Naive B cell (primary cell): ENCODE data around the gene IGSF8. TPM values are rescaled to one million over a fixed set of nuclear protein-coding genes. Genes with fewer than 3 reads are reported as not detected.
A peak's percentile ranks its signal among the peaks of the same experiment; 100 is the strongest.
"Not testable (repeated sequence)": the region's sequence is repeated elsewhere in the genome, so short reads cannot be mapped to it uniquely, and the experiment has no call there.

ENCODE experiments used
- ATAC-seq, 2 donors: fragments of 150-1000 bp; cut with Tn5 transposase; 2 replicates each; pipeline ENCODE4 v1.10.0; 2021; ENCODE audit warnings: low read depth in 2 of 2, mild to moderate bottlenecking in 2 of 2, moderate library complexity in 2 of 2
- DNase-seq: peaks from one replicate; pipeline ENCODE4 v3.0.0; 2022
- H3K27ac Mint-ChIP-seq, 6 donors: one replicate each; pipeline ENCODE4 v1.8.0; 2020 to 2022; ENCODE audit warnings: mild to moderate bottlenecking in 6 of 6, mixed read lengths in 6 of 6, moderate library complexity in 5 of 6, inconsistent platforms in 2 of 6
- H3K27me3 Mint-ChIP-seq, 3 donors: one replicate each; pipeline ENCODE4 v1.8.0; 2021 to 2022; ENCODE audit warnings: mixed read lengths in 3 of 3, mild to moderate bottlenecking in 1 of 3
- H3K36me3 Mint-ChIP-seq, 2 donors: one replicate each; pipeline ENCODE4 v1.8.0; 2020 to 2022; ENCODE audit warnings: mixed read lengths in 2 of 2, inconsistent platforms in 1 of 2, mild to moderate bottlenecking in 1 of 2
- H3K4me1 Mint-ChIP-seq, 3 donors: one replicate each; pipeline ENCODE4 v1.8.0; 2020 to 2022; ENCODE audit warnings: mixed read lengths in 3 of 3, inconsistent platforms in 1 of 3, mild to moderate bottlenecking in 1 of 3, moderate library complexity in 1 of 3
- H3K4me3 Mint-ChIP-seq, 8 donors: one replicate each; pipeline ENCODE4 v1.8.0; 2020 to 2022; ENCODE audit warnings: mild to moderate bottlenecking in 8 of 8, mixed read lengths in 8 of 8, moderate library complexity in 8 of 8, inconsistent platforms in 2 of 8
- H3K9me3 Mint-ChIP-seq, 7 donors: one replicate each; pipeline ENCODE4 v1.8.0; 2020 to 2022; ENCODE audit warnings: mixed read lengths in 7 of 7, mild to moderate bottlenecking in 5 of 7, inconsistent platforms in 2 of 7, moderate library complexity in 1 of 7
- polyA plus RNA-seq, 6 donors: library from polyadenylated mRNA; unstranded; fragments of 300-500 nt; fragmentation: Illumina TruSeq; gene quantifications; one replicate each; pipeline ENCODE4 v1.2.3, GENCODE V29; 2021; ENCODE audit warnings: low read depth in 6 of 6

Gene IGSF8
- polyA plus RNA-seq, 6 donors from 2014 or later, result 33.6 to 53.1 (median 47.7) TPM

DNA sequence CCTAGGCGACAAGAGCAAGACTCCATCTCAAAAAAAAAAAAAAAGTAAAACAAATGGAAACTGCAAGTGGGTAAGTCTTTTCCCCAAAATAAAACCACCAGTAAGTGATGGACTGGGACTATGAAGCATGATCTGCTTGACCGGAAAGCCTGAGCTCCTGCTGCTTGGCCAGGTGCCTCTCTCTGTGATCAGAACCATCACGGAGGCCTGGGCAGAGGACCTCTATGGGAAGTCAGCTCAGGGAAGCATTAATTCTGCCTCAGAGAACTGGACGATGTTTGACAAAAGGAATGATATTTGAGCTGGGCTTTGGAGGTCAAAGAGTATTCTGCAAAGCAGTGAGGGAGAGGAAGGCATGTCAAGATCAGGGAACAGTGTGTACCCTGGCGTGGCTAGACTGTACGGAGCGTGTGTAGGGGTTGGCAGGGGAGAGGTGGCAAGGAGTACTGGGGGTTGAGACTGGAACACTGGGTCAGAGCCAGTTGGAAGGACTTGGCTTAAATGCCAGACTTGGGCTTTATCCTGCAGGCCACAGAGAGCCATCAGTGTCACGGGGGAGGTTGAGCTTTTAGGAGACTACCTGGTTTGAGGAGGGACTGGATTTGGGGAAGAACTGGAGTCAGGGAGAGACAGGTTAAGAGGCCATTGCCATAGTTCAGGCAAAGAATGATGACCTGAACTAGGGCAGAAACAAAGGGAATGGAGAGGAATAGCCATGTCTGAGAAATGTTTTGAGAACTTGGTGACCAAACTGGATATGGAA is 33.6 kb upstream of the IGSF8 start:
- ATAC-seq, result no peak
- H3K27ac Mint-ChIP-seq, result peak overlapping the region in 1 of 6 donors; percentile 22

DNA sequence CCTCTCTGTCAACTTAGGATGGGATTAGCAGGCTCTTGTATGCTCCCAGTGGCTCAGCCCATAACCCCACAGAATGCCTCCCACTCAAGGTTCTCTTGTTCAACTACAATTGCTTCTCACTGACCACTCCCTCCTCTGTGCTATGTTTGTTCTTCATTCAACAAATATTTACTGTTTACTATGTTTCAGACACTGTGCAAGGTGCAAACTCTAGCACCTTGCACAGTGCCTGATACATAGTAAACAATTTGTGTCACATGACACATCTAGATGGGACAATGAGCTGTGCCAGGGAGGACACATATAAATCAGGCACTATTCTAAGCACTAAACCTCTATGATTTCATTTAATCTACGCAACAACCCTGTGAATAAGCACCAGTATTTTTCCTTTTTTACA is 32.5 kb upstream of the IGSF8 start:
- peaks cover 21 to 72% (median 53%) of the 10 kb centered on the region in 3 donors for H3K27me3 Mint-ChIP-seq

More for the DNA sequence above, 33.6 kb upstream of the IGSF8 start:
- H3K9me3 Mint-ChIP-seq, result no peaks in the 10 kb centered on the region
- no peaks in the 10 kb centered on the region for H3K36me3 Mint-ChIP-seq
- H3K4me1 Mint-ChIP-seq, result peaks cover 0 to 3% (median 0%) of the 10 kb centered on the region in 3 donors
- H3K27me3 Mint-ChIP-seq, result peaks cover 20 to 75% (median 56%) of the 10 kb centered on the region in 3 donors
- DNase-seq, result no peak
- H3K4me3 Mint-ChIP-seq, result no peak overlapping the region

DNA sequence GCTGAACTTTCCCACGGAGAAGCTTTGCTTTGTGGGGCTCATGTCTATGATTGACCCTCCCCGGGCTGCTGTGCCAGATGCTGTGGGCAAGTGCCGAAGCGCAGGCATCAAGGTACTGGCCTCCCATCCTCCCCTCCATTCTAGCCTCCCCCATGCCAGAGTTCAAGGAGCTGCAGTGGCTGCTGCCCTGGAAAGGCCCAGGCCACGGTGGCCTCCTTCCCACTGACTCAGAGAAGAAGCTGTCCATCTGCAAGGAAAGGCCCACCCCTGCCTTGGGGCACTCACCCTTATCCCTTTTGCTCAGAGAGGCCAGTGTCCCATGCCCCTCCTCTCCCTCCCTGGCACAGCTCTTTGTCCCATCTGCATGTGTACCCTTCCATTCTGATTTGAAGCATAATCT is 32.1 kb upstream of the IGSF8 start:
- DNase-seq (no peak), ATAC-seq (no peak)
- H3K36me3 Mint-ChIP-seq, result no peaks in the 10 kb centered on the region
- H3K4me3 Mint-ChIP-seq, result no peak overlapping the region
- H3K9me3 Mint-ChIP-seq, result no peaks in the 10 kb centered on the region
- H3K27ac Mint-ChIP-seq, result no peak overlapping the region
- H3K27me3 Mint-ChIP-seq, result peaks cover 25 to 68% (median 53%) of the 10 kb centered on the region in 3 donors
- H3K4me1 Mint-ChIP-seq, result peaks cover 0 to 3% (median 0%) of the 10 kb centered on the region in 3 donors

More for the DNA sequence above, 32.5 kb upstream of the IGSF8 start:
- peaks cover 0 to 3% (median 0%) of the 10 kb centered on the region in 3 donors for H3K4me1 Mint-ChIP-seq
- DNase-seq (no peak), ATAC-seq (no peak)
- no peaks in the 10 kb centered on the region for H3K36me3 Mint-ChIP-seq
- no peak overlapping the region for H3K4me3 Mint-ChIP-seq
- no peak overlapping the region for H3K27ac Mint-ChIP-seq
- H3K9me3 Mint-ChIP-seq, result no peaks in the 10 kb centered on the region

DNA sequence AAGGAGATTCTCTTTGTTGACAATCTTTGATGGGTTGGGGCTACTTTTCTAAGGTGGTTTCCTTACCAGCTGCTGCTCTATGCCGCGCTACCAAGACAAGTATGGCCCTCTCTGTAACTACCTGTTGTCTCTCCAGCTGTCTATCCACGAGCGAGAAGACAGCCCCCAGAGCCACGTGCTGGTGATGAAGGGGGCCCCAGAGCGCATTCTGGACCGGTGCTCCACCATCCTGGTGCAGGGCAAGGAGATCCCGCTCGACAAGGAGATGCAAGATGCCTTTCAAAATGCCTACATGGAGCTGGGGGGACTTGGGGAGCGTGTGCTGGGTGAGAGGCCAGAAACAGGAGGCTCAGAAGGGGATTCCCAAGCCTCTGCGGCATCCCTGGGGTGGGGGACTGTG is 31.5 kb upstream of the IGSF8 start:
- H3K36me3 Mint-ChIP-seq, result no peaks in the 10 kb centered on the region
- DNase-seq (no peak), ATAC-seq (no peak)
- peaks cover 25 to 63% (median 49%) of the 10 kb centered on the region in 3 donors for H3K27me3 Mint-ChIP-seq
- no peaks in the 10 kb centered on the region for H3K9me3 Mint-ChIP-seq
- no peak overlapping the region for H3K4me3 Mint-ChIP-seq
- no peak overlapping the region for H3K27ac Mint-ChIP-seq
- peaks cover 0 to 3% (median 0%) of the 10 kb centered on the region in 3 donors for H3K4me1 Mint-ChIP-seq

DNA sequence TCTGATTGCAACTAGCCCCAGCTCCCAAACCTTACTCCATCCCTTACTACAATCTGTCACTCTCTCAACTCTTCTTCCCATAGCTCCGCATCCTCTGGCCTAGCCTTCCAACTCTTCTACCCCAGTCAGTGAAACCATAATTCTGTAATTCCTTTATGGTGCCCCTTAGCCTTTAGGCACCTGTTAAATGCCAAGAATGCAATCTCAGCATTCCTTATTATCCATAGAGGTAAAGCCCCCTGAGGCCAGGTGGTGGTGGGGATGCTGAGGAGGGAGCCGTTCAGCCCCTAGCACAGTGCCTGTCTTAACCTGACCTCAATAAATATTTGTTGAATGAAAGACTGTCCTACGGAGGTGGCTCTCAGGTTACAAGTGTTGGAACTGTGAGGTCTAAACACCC is 31.1 kb upstream of the IGSF8 start:
- no peaks in the 10 kb centered on the region for H3K36me3 Mint-ChIP-seq
- H3K27ac Mint-ChIP-seq, result no peak overlapping the region
- peaks cover 0 to 3% (median 0%) of the 10 kb centered on the region in 3 donors for H3K4me1 Mint-ChIP-seq
- H3K27me3 Mint-ChIP-seq, result peaks cover 25 to 59% (median 45%) of the 10 kb centered on the region in 3 donors
- DNase-seq (no peak), ATAC-seq (no peak)
- no peak overlapping the region for H3K4me3 Mint-ChIP-seq
- no peaks in the 10 kb centered on the region for H3K9me3 Mint-ChIP-seq

DNA sequence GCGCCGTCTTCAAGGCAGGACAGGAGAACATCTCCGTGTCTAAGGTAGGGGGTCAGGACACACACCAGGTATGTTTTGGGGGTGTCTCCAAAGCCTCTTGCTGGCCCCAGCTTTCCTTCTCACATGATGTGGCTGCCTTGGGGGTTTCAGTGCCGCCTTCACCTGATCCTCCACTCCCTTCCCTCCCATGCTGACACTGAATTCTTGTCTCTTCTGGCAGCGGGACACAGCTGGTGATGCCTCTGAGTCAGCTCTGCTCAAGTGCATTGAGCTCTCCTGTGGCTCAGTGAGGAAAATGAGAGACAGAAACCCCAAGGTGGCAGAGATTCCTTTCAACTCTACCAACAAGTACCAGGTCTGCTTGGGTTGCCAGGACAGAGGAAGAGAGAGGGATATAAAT is 30.6 kb upstream of the IGSF8 start:
- Mint-ChIP-seq H3K27me3 (peaks cover 25 to 58% (median 43%) of the 10 kb centered on the region in 3 donors), H3K36me3 (no peaks in the 10 kb centered on the region), H3K9me3 (no peaks in the 10 kb centered on the region), H3K4me1 (peaks cover 0 to 3% (median 0%) of the 10 kb centered on the region in 3 donors), H3K27ac (no peak overlapping the region), H3K4me3 (no peak overlapping the region)
- DNase-seq, result no peak
- no peak for ATAC-seq

DNA sequence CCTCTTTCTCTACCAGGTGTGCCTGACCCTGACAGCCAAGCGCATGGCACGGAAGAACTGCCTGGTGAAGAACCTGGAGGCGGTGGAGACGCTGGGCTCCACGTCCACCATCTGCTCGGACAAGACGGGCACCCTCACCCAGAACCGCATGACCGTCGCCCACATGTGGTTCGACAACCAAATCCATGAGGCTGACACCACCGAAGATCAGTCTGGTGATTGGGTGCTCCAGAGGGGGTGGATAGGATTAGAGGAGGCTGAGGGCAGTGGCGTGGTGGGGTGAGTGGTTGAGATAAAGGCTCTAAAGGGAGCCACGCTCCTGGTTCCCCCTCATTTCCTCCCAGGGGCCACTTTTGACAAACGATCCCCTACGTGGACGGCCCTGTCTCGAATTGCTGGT is 30.2 kb upstream of the IGSF8 start:
- no peaks in the 10 kb centered on the region for H3K9me3 Mint-ChIP-seq
- H3K27ac Mint-ChIP-seq, result no peak overlapping the region
- ATAC-seq (no peak), DNase-seq (no peak)
- H3K36me3 Mint-ChIP-seq, result no peaks in the 10 kb centered on the region
- H3K27me3 Mint-ChIP-seq, result peaks cover 25 to 58% (median 39%) of the 10 kb centered on the region in 3 donors
- H3K4me3 Mint-ChIP-seq, result no peak overlapping the region
- H3K4me1 Mint-ChIP-seq, result peaks cover 0 to 3% (median 0%) of the 10 kb centered on the region in 3 donors

DNA sequence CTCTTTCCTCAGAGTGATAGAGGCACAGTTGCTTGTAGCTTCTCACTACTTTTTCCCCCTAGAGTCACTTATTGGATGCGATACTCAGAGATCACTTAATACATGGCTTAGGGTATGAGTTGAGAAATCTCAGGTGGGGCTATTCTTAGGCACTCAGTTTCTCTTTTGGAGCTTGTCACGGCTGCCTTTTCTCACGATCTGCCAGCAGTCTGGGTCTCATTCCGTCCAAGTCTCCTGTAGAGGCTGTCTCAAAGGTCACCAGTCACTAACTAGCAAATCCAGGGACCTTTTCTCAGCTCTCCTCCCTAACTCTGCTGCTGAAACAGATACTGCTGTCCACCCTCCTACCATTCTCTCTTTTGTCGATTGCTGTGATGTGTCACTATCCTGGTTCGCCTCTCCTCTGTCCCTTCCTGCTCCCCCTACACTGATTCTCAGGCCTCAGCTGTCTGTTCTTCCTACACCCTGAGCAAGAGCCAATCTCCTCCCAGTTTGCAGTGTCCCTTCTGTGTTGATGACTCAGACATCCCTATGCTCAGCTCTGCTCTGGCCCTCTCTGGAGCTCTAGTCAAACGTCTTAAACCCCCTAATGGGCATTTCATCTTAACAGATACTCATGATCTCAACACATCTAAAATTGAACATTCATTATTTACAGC is 29.6 kb upstream of the IGSF8 start:
- no peak for DNase-seq
- ATAC-seq, result no peak
- H3K4me3 Mint-ChIP-seq, result no peak overlapping the region
- H3K27ac Mint-ChIP-seq, result peak overlapping the region in 1 of 6 donors; percentile 79
- H3K36me3 Mint-ChIP-seq, result no peaks in the 10 kb centered on the region
- H3K9me3 Mint-ChIP-seq, result no peaks in the 10 kb centered on the region
- H3K27me3 Mint-ChIP-seq, result peaks cover 25 to 58% (median 44%) of the 10 kb centered on the region in 3 donors
- H3K4me1 Mint-ChIP-seq, result peaks cover 0 to 3% (median 0%) of the 10 kb centered on the region in 3 donors

DNA sequence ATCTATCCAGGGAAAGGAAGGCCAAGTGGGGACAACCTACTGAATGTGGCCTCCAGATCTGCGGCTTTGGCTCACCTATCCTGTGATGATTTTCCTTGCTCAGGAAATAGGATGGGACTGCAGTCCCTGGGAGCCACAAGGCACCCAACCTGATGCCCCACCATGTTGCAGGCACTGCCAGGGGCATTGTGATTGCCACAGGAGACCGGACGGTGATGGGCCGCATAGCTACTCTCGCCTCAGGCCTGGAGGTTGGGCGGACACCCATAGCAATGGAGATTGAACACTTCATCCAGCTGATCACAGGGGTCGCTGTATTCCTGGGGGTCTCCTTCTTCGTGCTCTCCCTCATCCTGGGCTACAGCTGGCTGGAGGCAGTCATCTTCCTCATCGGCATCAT is 29.0 kb upstream of the IGSF8 start:
- ATAC-seq, result no peak
- H3K27me3 Mint-ChIP-seq, result peaks cover 22 to 52% (median 40%) of the 10 kb centered on the region in 3 donors
- no peak for DNase-seq
- H3K4me3 Mint-ChIP-seq, result no peak overlapping the region
- peaks cover 0 to 3% (median 0%) of the 10 kb centered on the region in 3 donors for H3K4me1 Mint-ChIP-seq
- H3K27ac Mint-ChIP-seq, result peak overlapping the region in 1 of 6 donors; percentile 79
- no peaks in the 10 kb centered on the region for H3K9me3 Mint-ChIP-seq
- no peaks in the 10 kb centered on the region for H3K36me3 Mint-ChIP-seq

DNA sequence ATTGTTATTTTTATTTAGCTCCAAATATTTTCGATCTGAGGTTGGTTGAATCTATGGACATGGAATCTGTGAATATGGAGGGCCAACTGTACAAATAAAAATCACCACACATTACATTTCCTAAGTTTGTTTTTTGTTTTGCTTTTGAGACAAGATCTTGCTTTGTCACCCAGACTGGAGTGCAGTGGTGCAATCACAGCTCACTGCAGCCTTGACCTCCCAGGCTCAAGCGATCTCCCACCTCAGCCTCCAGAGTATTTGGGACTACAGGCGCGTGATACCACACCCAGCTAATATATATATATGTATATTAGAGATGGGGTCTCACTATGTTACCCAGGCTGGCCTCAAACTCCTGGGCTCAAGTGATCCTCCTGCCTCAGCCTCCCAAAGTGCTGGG is 27.9 kb upstream of the IGSF8 start:
- peaks cover 15 to 44% (median 29%) of the 10 kb centered on the region in 3 donors for H3K27me3 Mint-ChIP-seq
- H3K4me3 Mint-ChIP-seq, DNase-seq, H3K36me3 Mint-ChIP-seq, ATAC-seq, H3K27ac Mint-ChIP-seq, H3K4me1 Mint-ChIP-seq, H3K9me3 Mint-ChIP-seq: not testable (repeated sequence)

DNA sequence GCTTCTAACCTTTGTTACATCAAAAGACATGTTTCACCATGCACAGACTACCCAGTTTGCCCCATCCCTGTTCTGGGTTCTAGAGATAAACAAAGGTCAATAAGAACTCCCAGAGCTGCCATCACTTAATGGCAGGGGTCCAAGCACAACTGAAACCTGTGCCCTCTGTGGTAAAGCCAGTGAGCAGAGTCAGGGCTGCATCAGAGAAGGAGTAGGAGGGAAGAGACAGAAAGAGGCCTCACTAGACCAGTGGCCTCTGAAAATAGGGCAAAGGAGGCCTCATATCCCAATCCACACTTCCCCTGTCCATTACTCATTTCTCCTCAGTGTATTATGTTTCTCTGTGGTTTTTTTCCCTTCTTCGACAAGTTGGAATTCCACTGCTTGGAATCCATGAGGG is 27.3 kb upstream of the IGSF8 start:
- peaks cover 0 to 2% (median 0%) of the 10 kb centered on the region in 3 donors for H3K4me1 Mint-ChIP-seq
- DNase-seq, result no peak

DNA sequence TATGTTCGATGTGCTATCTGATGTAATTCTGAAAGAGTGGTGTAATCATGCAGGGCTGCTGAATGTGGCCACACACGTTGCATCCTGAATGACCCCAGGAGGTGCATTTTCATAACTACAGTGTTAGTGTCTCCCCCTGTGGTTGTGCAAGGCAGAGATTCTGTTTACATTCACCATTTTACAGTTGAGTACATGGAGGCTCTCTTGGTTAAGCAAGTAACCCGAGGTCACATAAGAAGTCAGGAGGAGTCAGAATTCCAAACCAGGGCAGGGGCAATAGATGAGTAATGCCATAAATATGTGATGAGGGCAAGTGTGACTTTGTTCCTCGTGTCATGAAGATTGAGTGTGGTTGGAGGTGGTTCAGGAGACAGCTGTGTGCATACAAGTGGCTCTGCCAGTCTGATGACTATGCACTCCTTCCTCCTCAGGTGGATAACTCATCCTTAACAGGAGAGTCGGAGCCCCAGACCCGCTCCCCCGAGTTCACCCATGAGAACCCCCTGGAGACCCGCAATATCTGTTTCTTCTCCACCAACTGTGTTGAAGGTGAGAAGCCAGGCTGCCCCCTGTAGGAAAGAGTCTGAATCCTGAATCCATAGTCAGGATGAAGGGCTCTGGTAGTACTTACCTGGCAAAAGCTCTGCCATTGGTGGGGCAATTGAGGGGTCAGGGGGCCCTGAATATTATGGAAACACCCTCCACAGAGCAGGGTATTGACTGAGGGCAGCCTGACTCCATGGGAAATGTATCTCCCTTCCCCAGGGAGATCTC is 26.5 kb upstream of the IGSF8 start:
- H3K36me3 Mint-ChIP-seq, result no peaks in the 10 kb centered on the region
- DNase-seq (no peak), ATAC-seq (no peak)
- H3K27ac Mint-ChIP-seq, result no peak overlapping the region
- no peaks in the 10 kb centered on the region for H3K4me1 Mint-ChIP-seq
- no peak overlapping the region for H3K4me3 Mint-ChIP-seq
- no peaks in the 10 kb centered on the region for H3K9me3 Mint-ChIP-seq
- peaks cover 5 to 32% (median 26%) of the 10 kb centered on the region in 3 donors for H3K27me3 Mint-ChIP-seq

More for the DNA sequence above, 27.3 kb upstream of the IGSF8 start:
- Mint-ChIP-seq H3K36me3 (no peaks in the 10 kb centered on the region), H3K27ac (peak overlapping the region in 1 of 6 donors; percentile 52), H3K27me3 (peaks cover 10 to 39% (median 27%) of the 10 kb centered on the region in 3 donors), H3K4me3 (no peak overlapping the region), H3K9me3 (no peaks in the 10 kb centered on the region)
- ATAC-seq, result no peak

DNA sequence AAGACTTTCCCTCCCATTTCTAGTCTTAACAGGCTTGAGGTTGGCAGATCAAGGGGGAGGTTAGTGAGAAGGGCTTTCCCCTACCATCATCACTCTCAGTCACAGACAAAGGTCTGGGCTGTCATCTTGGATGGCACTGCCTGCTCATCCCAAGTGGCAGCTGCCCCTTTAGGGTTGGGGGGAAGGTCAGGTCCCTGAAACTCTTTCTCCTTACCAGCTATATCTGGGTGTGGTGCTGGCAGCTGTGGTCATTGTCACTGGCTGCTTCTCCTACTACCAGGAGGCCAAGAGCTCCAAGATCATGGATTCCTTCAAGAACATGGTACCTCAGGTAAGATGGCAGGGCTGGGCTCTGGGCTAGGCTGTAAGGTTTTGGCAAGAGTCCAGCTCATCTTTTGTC is 25.3 kb upstream of the IGSF8 start:
- no peak for ATAC-seq
- Mint-ChIP-seq H3K27ac (no peak overlapping the region), H3K36me3 (no peaks in the 10 kb centered on the region), H3K9me3 (no peaks in the 10 kb centered on the region), H3K4me1 (no peaks in the 10 kb centered on the region), H3K27me3 (peaks cover 5 to 23% (median 21%) of the 10 kb centered on the region in 3 donors), H3K4me3 (no peak overlapping the region)
- DNase-seq, result no peak
